ENCODE data around the gene ARHGAP23. TPM values are rescaled to one million over a fixed set of nuclear protein-coding genes. Genes with fewer than 3 reads are reported as not detected.

Gene ARHGAP23
- polyA plus RNA-seq, 1 donor (not counting 4 experiments of a cell fraction or from before 2014, with no cell fraction given) = 6.1 TPM

DNA sequence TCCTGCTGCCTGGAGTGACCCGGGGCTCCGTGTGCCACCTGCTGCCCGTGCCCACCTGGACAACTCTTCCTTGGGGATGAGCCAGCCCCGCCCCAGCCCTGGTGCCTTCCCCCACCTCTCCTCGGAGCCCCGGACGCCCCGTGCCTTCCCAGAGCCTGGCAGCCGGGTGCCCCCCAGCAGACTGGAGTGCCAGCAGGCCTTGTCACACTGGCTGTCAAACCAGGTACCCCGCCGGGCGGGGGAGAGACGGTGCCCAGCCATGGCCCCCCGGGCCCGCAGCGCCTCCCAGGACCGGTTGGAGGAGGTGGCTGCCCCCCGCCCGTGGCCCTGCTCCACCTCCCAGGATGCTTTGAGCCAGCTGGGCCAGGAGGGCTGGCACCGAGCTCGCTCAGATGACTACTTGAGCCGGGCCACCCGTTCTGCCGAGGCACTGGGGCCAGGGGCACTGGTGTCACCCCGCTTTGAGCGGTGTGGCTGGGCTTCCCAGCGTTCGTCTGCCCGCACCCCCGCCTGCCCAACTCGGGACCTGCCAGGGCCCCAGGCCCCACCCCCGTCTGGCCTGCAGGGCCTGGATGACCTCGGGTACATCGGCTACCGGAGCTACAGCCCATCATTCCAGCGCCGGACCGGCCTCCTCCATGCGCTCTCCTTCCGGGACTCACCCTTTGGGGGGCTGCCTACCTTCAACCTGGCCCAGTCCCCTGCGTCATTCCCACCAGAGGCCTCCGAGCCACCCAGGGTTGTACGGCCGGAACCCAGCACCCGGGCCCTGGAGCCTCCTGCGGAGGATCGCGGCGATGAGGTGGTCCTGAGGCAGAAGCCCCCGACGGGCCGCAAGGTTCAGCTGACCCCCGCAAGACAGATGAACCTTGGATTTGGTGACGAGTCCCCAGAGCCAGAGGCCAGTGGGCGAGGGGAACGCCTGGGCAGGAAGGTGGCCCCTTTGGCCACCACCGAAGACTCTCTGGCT lies 38.4 kb downstream of the ARHGAP23 start:
- H4K20me1 ChIP-seq (ENCODE audit: control insufficient read depth, extremely low read depth, insufficient read depth, low read length) = no peaks in the 10 kb centered on the region
- no peak overlapping the region for H3K9ac ChIP-seq (ENCODE audit: control insufficient read depth, extremely low read depth, insufficient read depth, low read length)
- no peak overlapping the region for H3K4me3 ChIP-seq (ENCODE audit: control insufficient read depth in 2 of 3, extremely low read depth in 1 of 3, insufficient read depth in 2 of 3, low read depth in 1 of 3, low read length in 3 of 3)

DNA sequence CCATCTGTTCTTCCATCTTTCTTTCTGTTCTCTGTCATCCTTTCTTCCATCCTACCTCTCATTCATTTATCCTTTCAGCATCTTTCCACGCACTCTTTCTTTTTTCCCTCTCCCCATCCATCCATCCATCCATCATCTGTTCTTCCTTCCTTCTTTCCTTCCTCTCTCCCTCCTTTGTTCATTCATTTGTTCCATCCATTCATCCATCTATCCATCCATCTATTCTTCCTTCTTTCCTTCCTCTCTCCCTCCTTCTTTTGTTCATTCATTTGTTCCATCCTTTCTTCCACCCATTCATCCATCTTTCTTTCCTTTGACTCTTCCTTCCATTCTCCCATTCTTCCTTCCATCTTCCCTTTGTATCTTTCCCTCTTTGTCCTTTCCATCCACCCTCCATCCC lies 39.2 kb downstream of the ARHGAP23 start:
- Histone ChIP-seq H2AFZ (ENCODE audit: control insufficient read depth, low read length) (no peak overlapping the region), H3K27ac (ENCODE audit: control insufficient read depth, insufficient read depth, low read length) (no peak overlapping the region), H3K4me2 (ENCODE audit: control insufficient read depth, extremely low read depth, insufficient read depth, low read depth, low read length) (no peak overlapping the region), H3K4me1 (ENCODE audit: control insufficient read depth, extremely low read depth, insufficient read depth, low read length) (peaks cover 25% of the 10 kb centered on the region), H3K9me3 (ENCODE audit: control insufficient read depth, low read depth, low read length) (no peaks in the 10 kb centered on the region), H3K4me3 (ENCODE audit: control insufficient read depth in 2 of 3, extremely low read depth in 1 of 3, insufficient read depth in 2 of 3, low read depth in 1 of 3, low read length in 3 of 3) (no peak overlapping the region), H3K9me1 (ENCODE audit: control insufficient read depth, extremely low read depth, insufficient read depth, low read length) (no peaks in the 10 kb centered on the region), H3K79me2 (ENCODE audit: control insufficient read depth, insufficient read depth, low read length) (peaks cover 26% of the 10 kb centered on the region), H3K9ac (ENCODE audit: control insufficient read depth, extremely low read depth, insufficient read depth, low read length) (no peak overlapping the region), H4K20me1 (ENCODE audit: control insufficient read depth, extremely low read depth, insufficient read depth, low read length) (no peaks in the 10 kb centered on the region), H3K36me3 (ENCODE audit: control insufficient read depth in 2 of 2, extremely low read depth in 1 of 2, insufficient read depth in 2 of 2, low read length in 2 of 2) (peaks cover 30 to 36% of the 10 kb centered on the region in 2 experiments), H3K27me3 (ENCODE audit: control insufficient read depth, extremely low read depth, insufficient read depth, low read length) (no peaks in the 10 kb centered on the region)
- dilution Hi-C loops (cut with MboI; ENCODE audit: extremely low pct_ligation_motif_present, low sequenced_read_pairs) = no loop called here
- DNase-seq (ENCODE audit: low read depth, low spot score) = no peak
- FAIRE-seq = no peak
- no peak for TF ChIP-seq EZH2 (IDR thresholded peaks at IDR 0.05; ENCODE audit: low read length)
- TF ChIP-seq, protein P1, sequence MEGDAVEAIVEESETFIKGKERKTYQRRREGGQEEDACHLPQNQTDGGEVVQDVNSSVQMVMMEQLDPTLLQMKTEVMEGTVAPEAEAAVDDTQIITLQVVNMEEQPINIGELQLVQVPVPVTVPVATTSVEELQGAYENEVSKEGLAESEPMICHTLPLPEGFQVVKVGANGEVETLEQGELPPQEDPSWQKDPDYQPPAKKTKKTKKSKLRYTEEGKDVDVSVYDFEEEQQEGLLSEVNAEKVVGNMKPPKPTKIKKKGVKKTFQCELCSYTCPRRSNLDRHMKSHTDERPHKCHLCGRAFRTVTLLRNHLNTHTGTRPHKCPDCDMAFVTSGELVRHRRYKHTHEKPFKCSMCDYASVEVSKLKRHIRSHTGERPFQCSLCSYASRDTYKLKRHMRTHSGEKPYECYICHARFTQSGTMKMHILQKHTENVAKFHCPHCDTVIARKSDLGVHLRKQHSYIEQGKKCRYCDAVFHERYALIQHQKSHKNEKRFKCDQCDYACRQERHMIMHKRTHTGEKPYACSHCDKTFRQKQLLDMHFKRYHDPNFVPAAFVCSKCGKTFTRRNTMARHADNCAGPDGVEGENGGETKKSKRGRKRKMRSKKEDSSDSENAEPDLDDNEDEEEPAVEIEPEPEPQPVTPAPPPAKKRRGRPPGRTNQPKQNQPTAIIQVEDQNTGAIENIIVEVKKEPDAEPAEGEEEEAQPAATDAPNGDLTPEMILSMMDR (optimal IDR thresholded peaks at IDR 0.05 in 1 of 3, IDR thresholded peaks at IDR 0.05 in 1 of 3, conservative IDR thresholded peaks at IDR 0.05 in 1 of 3; ENCODE audit: extremely low read depth in 1 of 3, insufficient read depth in 2 of 3, low read length in 3 of 3) = no peak

More for the DNA sequence above, 38.4 kb downstream of the ARHGAP23 start:
- no peak overlapping the region for H3K27ac ChIP-seq (ENCODE audit: control insufficient read depth, insufficient read depth, low read length)
- H3K4me2 ChIP-seq (ENCODE audit: control insufficient read depth, extremely low read depth, insufficient read depth, low read depth, low read length) = no peak overlapping the region
- no peak overlapping the region for H2AFZ ChIP-seq (ENCODE audit: control insufficient read depth, low read length)
- no peaks in the 10 kb centered on the region for H3K9me1 ChIP-seq (ENCODE audit: control insufficient read depth, extremely low read depth, insufficient read depth, low read length)
- TF ChIP-seq EZH2 (IDR thresholded peaks at IDR 0.05; ENCODE audit: low read length) = no peak
- TF ChIP-seq, protein P1 (optimal IDR thresholded peaks at IDR 0.05 in 1 of 3, IDR thresholded peaks at IDR 0.05 in 1 of 3, conservative IDR thresholded peaks at IDR 0.05 in 1 of 3; ENCODE audit: extremely low read depth in 1 of 3, insufficient read depth in 2 of 3, low read length in 3 of 3) = no peak
- H3K27me3 ChIP-seq (ENCODE audit: control insufficient read depth, extremely low read depth, insufficient read depth, low read length) = no peaks in the 10 kb centered on the region
- no peak for DNase-seq (ENCODE audit: low read depth, low spot score)
- no peaks in the 10 kb centered on the region for H3K9me3 ChIP-seq (ENCODE audit: control insufficient read depth, low read depth, low read length)
- dilution Hi-C loops (cut with MboI; ENCODE audit: extremely low pct_ligation_motif_present, low sequenced_read_pairs) = no loop called here
- peaks cover 26% of the 10 kb centered on the region for H3K79me2 ChIP-seq (ENCODE audit: control insufficient read depth, insufficient read depth, low read length)
- FAIRE-seq = no peak
- peaks cover 27 to 33% of the 10 kb centered on the region in 2 experiments for H3K36me3 ChIP-seq (ENCODE audit: control insufficient read depth in 2 of 2, extremely low read depth in 1 of 2, insufficient read depth in 2 of 2, low read length in 2 of 2)
- peaks cover 22% of the 10 kb centered on the region for H3K4me1 ChIP-seq (ENCODE audit: control insufficient read depth, extremely low read depth, insufficient read depth, low read length)

Data from keratinocyte (primary cell).